CD4-positive, CD25-positive, alpha-beta regulatory T cell (primary cell): ENCODE data around the gene NEIL3. TPM values are rescaled to one million over a fixed set of nuclear protein-coding genes. Genes with fewer than 3 reads are reported as not detected.

Experiments used
- ATAC-seq, 2 donors: fragments of 150-1000 bp; cut with Tn5 transposase; one replicate each; pipeline ENCODE4 v1.10.0; 2021; ENCODE audit warnings: low read depth in 2 of 2, moderate number of reproducible peaks in 2 of 2, moderate library complexity in 1 of 2
- DNase-seq, 3 donors: peaks; one replicate each; pipeline versions ENCODE4 v3.0.0 to v3.0.0-alpha.2; 2012 to 2022; ENCODE audit warnings: mixed read lengths in 1 of 3
- H3K27ac ChIP-seq: one replicate; pipeline ENCODE4 v1.7.0; 2013; ENCODE audit warnings: mild to moderate bottlenecking, low read length; ENCODE audit not compliant: insufficient read depth, poor library complexity, severe bottlenecking
- H3K27me3 ChIP-seq: one replicate; pipeline ENCODE4 v1.7.0; 2013; ENCODE audit warnings: low read length; ENCODE audit not compliant: control insufficient read depth, insufficient read depth
- H3K36me3 ChIP-seq: one replicate; pipeline ENCODE4 v1.7.0; 2013; ENCODE audit warnings: mild to moderate bottlenecking, low read length, moderate library complexity; ENCODE audit not compliant: control insufficient read depth, insufficient read depth
- H3K4me1 ChIP-seq: 2 replicates; pipeline ENCODE4 v1.7.0; 2013; ENCODE audit warnings: mild to moderate bottlenecking, low read length; ENCODE audit not compliant: insufficient read depth, control insufficient read depth, poor library complexity, severe bottlenecking
- H3K4me3 ChIP-seq: one replicate; pipeline ENCODE4 v1.7.0; 2013; ENCODE audit warnings: low read depth, mild to moderate bottlenecking, low read length, moderate library complexity
- H3K9me3 ChIP-seq, 2 experiments: 1 replicate in 1 of 2; 2 replicates in 1 of 2; pipeline ENCODE4 v1.7.0; 2013; ENCODE audit warnings: low read length in 2 of 2, mild to moderate bottlenecking in 1 of 2, moderate library complexity in 1 of 2; ENCODE audit not compliant: control insufficient read depth in 2 of 2
- H3K27ac Mint-ChIP-seq, 3 donors: one replicate each; pipeline ENCODE4 v1.8.0; 2020 to 2022; ENCODE audit warnings: mild to moderate bottlenecking in 3 of 3, mixed read lengths in 3 of 3, moderate library complexity in 2 of 3
- H3K27me3 Mint-ChIP-seq: one replicate; pipeline ENCODE4 v1.8.0; 2022; ENCODE audit warnings: mild to moderate bottlenecking, mixed read lengths
- H3K36me3 Mint-ChIP-seq: one replicate; pipeline ENCODE4 v1.8.0; 2020; ENCODE audit warnings: mixed read lengths
- H3K4me1 Mint-ChIP-seq, 4 donors: one replicate each; pipeline ENCODE4 v1.8.0; 2020 to 2022; ENCODE audit warnings: mixed read lengths in 4 of 4, mild to moderate bottlenecking in 1 of 4
- H3K4me3 Mint-ChIP-seq, 4 donors: one replicate each; pipeline ENCODE4 v1.8.0; 2020 to 2022; ENCODE audit warnings: mild to moderate bottlenecking in 4 of 4, mixed read lengths in 4 of 4, moderate library complexity in 3 of 4
- H3K9me3 Mint-ChIP-seq, 7 donors: one replicate each; pipeline ENCODE4 v1.8.0; 2020 to 2022; ENCODE audit warnings: mixed read lengths in 7 of 7, mild to moderate bottlenecking in 3 of 7, moderate library complexity in 2 of 7
- polyA plus RNA-seq, 4 donors: library from polyadenylated mRNA; unstranded; fragments of 300-500 nt; fragmentation: Illumina TruSeq; gene quantifications; one replicate each; pipeline ENCODE4 v1.2.3, GENCODE V29; 2021
- total RNA-seq: library from RNA; stranded (reverse); gene quantifications from one replicate; pipeline ENCODE4 v1.2.3, GENCODE V29; 2022

NEIL3 gene
- total and polyA plus RNA-seq, 5 donors from 2014 or later: 0.39 to 5.0 (median 1.00) TPM

DNA sequence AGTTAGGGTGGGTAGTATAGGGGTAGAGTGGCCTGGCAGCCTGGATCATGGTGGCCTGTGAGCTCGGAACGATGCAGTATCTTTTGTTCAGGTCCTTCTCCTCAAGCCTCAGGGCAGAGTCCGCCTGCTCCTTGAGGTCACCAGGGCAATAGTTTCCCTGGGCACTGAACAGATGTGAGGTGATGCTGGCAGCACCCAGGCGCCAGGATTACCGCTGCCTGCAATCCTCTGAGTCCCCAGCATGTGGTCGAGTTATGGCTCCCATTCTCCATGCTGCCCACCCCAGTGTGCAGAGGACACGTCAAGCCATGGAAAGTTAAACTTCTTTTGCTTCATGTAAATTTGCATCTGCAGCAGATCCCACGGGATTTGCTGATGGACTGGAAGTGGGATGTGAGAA, 38.7 kb downstream of the NEIL3 start:
- H3K27ac ChIP-seq: no peak overlapping the region
- Mint-ChIP-seq H3K4me3 (no peak overlapping the region), H3K4me1 (peaks cover 0 to 10% (median under 1%) of the 10 kb centered on the region in 4 donors), H3K36me3 (no peaks in the 10 kb centered on the region), H3K27ac (no peak overlapping the region), H3K27me3 (no peaks in the 10 kb centered on the region), H3K9me3 (peaks cover 0 to 1% (median 0%) of the 10 kb centered on the region in 7 donors)
- DNase-seq: no peak
- no peaks in the 10 kb centered on the region for H3K9me3 ChIP-seq
- H3K4me1 ChIP-seq: no peaks in the 10 kb centered on the region
- ATAC-seq: no peak
- H3K4me3 ChIP-seq: no peak overlapping the region
- H3K36me3 ChIP-seq: no peaks in the 10 kb centered on the region
- H3K27me3 ChIP-seq: no peaks in the 10 kb centered on the region

DNA sequence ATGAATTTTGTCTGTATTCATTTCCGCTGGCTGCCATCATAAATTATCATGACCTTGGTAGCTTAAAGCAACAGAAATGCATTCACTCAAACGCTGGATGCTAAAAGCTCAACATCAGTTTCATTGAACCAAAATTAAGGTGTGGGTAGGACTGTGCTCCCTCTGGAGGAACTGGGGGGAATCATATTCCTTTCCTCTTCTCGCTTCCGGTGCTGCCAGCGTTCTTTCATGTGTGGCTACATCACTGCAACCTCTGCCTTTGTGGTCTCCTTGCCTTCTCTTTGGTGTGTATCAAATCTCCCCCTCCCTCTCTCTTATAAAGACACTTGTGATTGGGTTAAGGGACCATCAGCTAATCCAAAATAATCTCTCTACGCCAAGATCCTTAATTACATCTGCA, 39.5 kb downstream of the NEIL3 start:
- DNase-seq: no peak
- H3K4me1 ChIP-seq: no peaks in the 10 kb centered on the region
- H3K36me3 ChIP-seq: no peaks in the 10 kb centered on the region
- no peak overlapping the region for H3K4me3 ChIP-seq
- Mint-ChIP-seq H3K4me1 (peaks cover 0 to 14% (median under 1%) of the 10 kb centered on the region in 4 donors), H3K36me3 (no peaks in the 10 kb centered on the region), H3K9me3 (peaks cover 0 to 1% (median 0%) of the 10 kb centered on the region in 7 donors), H3K27me3 (no peaks in the 10 kb centered on the region), H3K4me3 (no peak overlapping the region), H3K27ac (no peak overlapping the region)
- no peaks in the 10 kb centered on the region for H3K9me3 ChIP-seq
- no peak for ATAC-seq
- H3K27me3 ChIP-seq: no peaks in the 10 kb centered on the region
- H3K27ac ChIP-seq: no peak overlapping the region

DNA sequence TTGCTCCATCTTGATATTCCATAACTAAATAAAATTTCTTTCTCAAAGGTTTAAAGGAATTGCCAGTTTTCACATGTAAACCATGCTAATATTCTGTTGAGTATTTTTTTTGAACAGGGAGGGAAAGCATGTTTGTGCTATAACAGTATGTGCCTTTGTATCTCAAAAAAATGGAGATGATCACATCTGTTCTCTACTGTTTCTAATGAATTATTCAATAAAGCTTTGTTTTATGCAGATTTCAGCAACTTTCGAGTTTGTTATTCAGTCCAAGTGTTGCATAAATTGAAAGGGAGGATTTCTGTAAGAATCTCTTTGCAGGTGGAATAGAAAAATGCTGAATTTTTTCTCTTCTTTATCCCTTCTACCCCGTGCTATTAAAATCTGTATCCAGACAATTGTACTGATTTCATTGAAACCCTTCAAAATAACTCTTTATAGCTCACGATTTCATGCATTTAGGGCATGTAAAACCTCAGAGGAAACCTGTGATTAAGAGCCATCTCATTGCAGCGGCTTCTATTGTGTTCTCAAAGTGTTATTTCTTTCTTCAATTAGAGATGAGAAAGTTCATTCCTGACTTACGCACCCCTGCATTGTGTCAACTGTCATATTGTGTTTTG, 42.1 kb downstream of the NEIL3 start:
- Histone ChIP-seq H3K36me3 (no peaks in the 10 kb centered on the region), H3K27ac (no peak overlapping the region), H3K4me1 (no peaks in the 10 kb centered on the region), H3K9me3 (no peaks in the 10 kb centered on the region), H3K4me3 (no peak overlapping the region), H3K27me3 (no peaks in the 10 kb centered on the region)
- Mint-ChIP-seq H3K27me3 (no peaks in the 10 kb centered on the region), H3K4me3 (no peak overlapping the region), H3K4me1 (peaks cover 0 to 14% (median 2%) of the 10 kb centered on the region in 4 donors), H3K27ac (no peak overlapping the region), H3K36me3 (no peaks in the 10 kb centered on the region), H3K9me3 (peaks cover 0 to 1% (median 0%) of the 10 kb centered on the region in 7 donors)
- ATAC-seq (no peak), DNase-seq (no peak)

DNA sequence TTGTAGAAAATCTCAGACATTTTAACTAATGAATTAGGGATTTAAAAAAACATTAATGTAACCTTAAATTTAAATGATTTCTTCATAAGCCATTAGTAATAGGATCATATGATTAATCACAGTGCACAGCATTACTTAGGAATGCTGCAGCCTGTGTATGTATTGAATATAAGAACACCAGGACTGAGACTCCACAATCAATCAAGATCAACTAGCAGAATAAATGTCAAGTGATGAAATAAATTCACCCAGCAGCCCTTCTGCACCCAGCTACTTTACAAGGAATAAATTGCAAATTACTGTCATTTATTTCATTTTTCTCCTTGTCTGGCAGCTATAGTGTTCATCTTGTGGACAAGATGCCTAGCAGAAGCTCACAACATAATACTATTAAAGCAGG, 46.5 kb downstream of the NEIL3 start:
- no peaks in the 10 kb centered on the region for H3K9me3 ChIP-seq
- H3K36me3 Mint-ChIP-seq: no peaks in the 10 kb centered on the region
- peaks cover 0 to 10% (median 1%) of the 10 kb centered on the region in 4 donors for H3K4me1 Mint-ChIP-seq
- no peaks in the 10 kb centered on the region for H3K36me3 ChIP-seq
- H3K4me1 ChIP-seq: no peaks in the 10 kb centered on the region
- H3K27ac Mint-ChIP-seq: no peak overlapping the region
- H3K27ac ChIP-seq: no peak overlapping the region
- no peaks in the 10 kb centered on the region for H3K27me3 ChIP-seq
- no peaks in the 10 kb centered on the region for H3K9me3 Mint-ChIP-seq
- H3K27me3 Mint-ChIP-seq: no peaks in the 10 kb centered on the region
- no peak for DNase-seq
- no peak overlapping the region for H3K4me3 Mint-ChIP-seq
- H3K4me3 ChIP-seq: no peak overlapping the region
- ATAC-seq: no peak

DNA sequence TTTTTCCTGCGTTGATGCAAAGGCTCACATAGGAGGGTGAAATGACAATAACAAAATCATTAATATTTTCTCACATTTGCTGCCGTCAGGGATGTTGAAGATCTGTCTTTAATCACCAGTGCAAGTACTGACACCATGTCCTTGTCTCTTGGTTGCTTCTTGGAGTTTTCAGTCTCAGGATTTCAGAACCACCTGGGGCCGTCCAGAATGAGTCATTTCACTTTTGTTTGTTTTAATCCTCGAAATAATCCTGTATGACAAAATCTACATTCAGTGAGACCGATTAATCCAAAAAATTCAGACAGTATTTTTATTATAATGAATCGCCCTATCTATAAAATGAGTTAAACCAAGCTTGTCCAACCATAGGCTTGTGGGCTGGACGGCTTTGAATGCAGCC, 47.2 kb downstream of the NEIL3 start:
- ATAC-seq: no peak
- no peaks in the 10 kb centered on the region for H3K27me3 Mint-ChIP-seq
- H3K9me3 ChIP-seq: no peaks in the 10 kb centered on the region
- no peaks in the 10 kb centered on the region for H3K27me3 ChIP-seq
- H3K27ac Mint-ChIP-seq: peak overlapping the region in 1 of 3 donors; percentile 3
- no peak overlapping the region for H3K27ac ChIP-seq
- DNase-seq: no peak
- H3K9me3 Mint-ChIP-seq: no peaks in the 10 kb centered on the region
- no peaks in the 10 kb centered on the region for H3K36me3 Mint-ChIP-seq
- H3K4me1 Mint-ChIP-seq: peaks cover 0 to 8% (median 1%) of the 10 kb centered on the region in 4 donors
- no peak overlapping the region for H3K4me3 ChIP-seq
- H3K4me1 ChIP-seq: no peaks in the 10 kb centered on the region
- H3K36me3 ChIP-seq: no peaks in the 10 kb centered on the region
- H3K4me3 Mint-ChIP-seq: no peak overlapping the region

DNA sequence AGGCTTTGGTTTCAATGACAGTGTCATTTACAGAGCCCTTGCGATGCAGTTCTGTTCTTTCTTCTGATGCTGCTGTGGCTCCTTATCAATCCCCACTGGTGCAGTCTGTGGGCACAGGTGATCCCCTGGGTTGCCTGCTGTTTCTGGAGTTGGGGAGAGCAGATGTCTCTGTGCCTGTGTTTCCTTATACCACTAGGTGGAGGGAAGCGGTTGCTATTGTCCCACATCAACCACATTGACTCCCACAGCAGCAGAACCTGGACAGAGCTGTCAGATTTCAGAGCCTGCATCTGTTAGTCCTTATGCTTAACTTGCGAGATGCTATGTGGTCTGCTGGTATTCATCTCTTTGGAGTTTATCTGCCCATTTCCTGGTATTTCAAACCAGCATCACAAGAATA, 57.7 kb downstream of the NEIL3 start:
- H3K27ac Mint-ChIP-seq: no peak overlapping the region
- no peak for ATAC-seq
- H3K27me3 Mint-ChIP-seq: peaks cover 4% of the 10 kb centered on the region
- peaks cover 0 to 4% (median 0%) of the 10 kb centered on the region in 4 donors for H3K4me1 Mint-ChIP-seq
- peaks cover 0 to 1% (median 0%) of the 10 kb centered on the region in 7 donors for H3K9me3 Mint-ChIP-seq
- H3K9me3 ChIP-seq: no peaks in the 10 kb centered on the region
- no peaks in the 10 kb centered on the region for H3K36me3 ChIP-seq
- no peaks in the 10 kb centered on the region for H3K36me3 Mint-ChIP-seq
- peak in 1 of 3 donors; percentile 41 for DNase-seq
- H3K4me3 Mint-ChIP-seq: no peak overlapping the region
- no peak overlapping the region for H3K27ac ChIP-seq
- H3K4me1 ChIP-seq: no peaks in the 10 kb centered on the region
- H3K27me3 ChIP-seq: no peaks in the 10 kb centered on the region
- H3K4me3 ChIP-seq: no peak overlapping the region

DNA sequence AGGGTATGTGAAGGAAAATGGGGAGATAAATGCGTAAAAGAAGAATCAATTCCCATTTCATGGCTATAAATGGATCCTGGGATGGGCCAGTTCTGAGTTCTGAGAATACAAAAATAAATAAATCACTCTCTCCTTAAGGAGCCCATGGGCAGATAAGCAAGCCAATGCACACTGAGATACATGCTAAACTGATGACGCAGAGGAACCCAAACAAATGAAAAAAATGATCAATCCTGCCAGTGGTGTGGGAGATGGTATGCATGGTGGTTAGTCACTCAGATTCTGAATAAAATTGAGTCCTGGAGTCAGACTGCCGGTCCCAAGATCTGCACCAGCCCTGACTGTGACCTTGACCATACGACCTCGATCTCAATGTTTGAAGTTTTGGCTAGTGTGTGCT, 59.7 kb downstream of the NEIL3 start:
- peaks cover 8% of the 10 kb centered on the region for H3K27me3 Mint-ChIP-seq
- H3K9me3 Mint-ChIP-seq: peaks cover 0 to 1% (median 0%) of the 10 kb centered on the region in 7 donors
- H3K4me3 ChIP-seq: no peak overlapping the region
- H3K36me3 ChIP-seq: no peaks in the 10 kb centered on the region
- no peak for DNase-seq
- no peak for ATAC-seq
- no peak overlapping the region for H3K27ac Mint-ChIP-seq
- H3K36me3 Mint-ChIP-seq: no peaks in the 10 kb centered on the region
- no peaks in the 10 kb centered on the region for H3K4me1 ChIP-seq
- H3K4me1 Mint-ChIP-seq: peaks cover 0 to 4% (median 0%) of the 10 kb centered on the region in 4 donors
- H3K27ac ChIP-seq: no peak overlapping the region
- H3K27me3 ChIP-seq: no peaks in the 10 kb centered on the region
- no peak overlapping the region for H3K4me3 Mint-ChIP-seq
- no peaks in the 10 kb centered on the region for H3K9me3 ChIP-seq

DNA sequence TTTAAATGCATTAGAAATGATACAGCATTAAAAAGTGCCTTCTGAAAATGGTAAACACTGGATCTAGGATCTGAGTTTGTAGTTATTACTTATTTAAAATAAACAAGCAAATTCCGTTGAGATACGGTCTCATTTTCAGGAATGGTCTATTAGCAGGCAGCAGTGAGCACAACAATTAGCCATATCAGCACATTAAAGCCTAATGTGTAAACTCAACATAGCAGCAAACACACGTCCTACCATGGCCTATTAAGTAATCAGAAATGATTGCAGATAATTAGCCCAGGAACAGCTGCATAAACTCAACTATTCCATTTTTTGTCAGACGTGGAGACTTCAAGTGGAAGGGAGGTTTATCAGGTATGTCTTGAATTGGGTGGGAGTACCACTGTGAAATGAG, 61.8 kb downstream of the NEIL3 start:
- ATAC-seq: no peak
- Mint-ChIP-seq H3K27ac (no peak overlapping the region), H3K36me3 (no peaks in the 10 kb centered on the region), H3K9me3 (peaks cover 0 to 1% (median 0%) of the 10 kb centered on the region in 7 donors), H3K4me3 (no peak overlapping the region), H3K4me1 (peaks cover 0 to 4% (median 0%) of the 10 kb centered on the region in 4 donors), H3K27me3 (peaks cover 20% of the 10 kb centered on the region)
- Histone ChIP-seq H3K27ac (no peak overlapping the region), H3K4me3 (no peak overlapping the region), H3K27me3 (peaks cover 3% of the 10 kb centered on the region), H3K36me3 (no peaks in the 10 kb centered on the region), H3K4me1 (no peaks in the 10 kb centered on the region), H3K9me3 (no peaks in the 10 kb centered on the region)
- DNase-seq: no peak
